ENCODE measurements around the gene EPS8L2.

DNA sequence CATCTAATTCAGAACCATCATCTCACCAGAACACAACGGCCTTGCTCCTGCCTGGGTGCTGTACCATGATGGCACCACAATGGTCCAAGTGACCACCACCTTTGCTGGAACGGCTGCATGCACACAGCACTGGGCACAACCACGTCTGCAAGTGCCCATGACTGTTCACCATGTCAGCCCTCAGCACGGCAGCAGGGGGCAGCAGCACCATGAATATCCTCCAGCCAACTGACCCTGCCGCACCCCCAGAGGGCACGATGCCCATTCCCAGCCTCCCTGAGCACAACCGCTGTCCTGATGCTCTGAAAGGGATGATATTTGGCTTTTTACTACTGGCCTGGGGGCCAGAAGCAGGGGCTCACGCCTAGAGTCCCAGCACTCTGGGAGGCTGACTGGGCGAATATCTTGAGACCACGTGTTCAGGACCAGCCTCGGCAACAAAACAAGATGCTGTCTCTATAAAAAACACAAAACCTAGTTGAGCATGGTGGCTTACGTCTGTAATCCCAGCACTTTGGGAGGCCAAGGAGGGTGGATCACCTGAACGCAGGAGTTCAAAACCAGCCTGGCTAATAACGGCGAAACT, 43.2 kb upstream of the EPS8L2 start:
- TF ChIP-seq, protein P1, sequence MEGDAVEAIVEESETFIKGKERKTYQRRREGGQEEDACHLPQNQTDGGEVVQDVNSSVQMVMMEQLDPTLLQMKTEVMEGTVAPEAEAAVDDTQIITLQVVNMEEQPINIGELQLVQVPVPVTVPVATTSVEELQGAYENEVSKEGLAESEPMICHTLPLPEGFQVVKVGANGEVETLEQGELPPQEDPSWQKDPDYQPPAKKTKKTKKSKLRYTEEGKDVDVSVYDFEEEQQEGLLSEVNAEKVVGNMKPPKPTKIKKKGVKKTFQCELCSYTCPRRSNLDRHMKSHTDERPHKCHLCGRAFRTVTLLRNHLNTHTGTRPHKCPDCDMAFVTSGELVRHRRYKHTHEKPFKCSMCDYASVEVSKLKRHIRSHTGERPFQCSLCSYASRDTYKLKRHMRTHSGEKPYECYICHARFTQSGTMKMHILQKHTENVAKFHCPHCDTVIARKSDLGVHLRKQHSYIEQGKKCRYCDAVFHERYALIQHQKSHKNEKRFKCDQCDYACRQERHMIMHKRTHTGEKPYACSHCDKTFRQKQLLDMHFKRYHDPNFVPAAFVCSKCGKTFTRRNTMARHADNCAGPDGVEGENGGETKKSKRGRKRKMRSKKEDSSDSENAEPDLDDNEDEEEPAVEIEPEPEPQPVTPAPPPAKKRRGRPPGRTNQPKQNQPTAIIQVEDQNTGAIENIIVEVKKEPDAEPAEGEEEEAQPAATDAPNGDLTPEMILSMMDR (IDR thresholded peaks at IDR 0.05) = peak; percentile 60 to 92 (median 67)
- no peak for TF ChIP-seq POLR2A (IDR thresholded peaks at IDR 0.05)
